Measurements from ENCODE around the gene ERVW-1.

Gene ERVW-1

DNA sequence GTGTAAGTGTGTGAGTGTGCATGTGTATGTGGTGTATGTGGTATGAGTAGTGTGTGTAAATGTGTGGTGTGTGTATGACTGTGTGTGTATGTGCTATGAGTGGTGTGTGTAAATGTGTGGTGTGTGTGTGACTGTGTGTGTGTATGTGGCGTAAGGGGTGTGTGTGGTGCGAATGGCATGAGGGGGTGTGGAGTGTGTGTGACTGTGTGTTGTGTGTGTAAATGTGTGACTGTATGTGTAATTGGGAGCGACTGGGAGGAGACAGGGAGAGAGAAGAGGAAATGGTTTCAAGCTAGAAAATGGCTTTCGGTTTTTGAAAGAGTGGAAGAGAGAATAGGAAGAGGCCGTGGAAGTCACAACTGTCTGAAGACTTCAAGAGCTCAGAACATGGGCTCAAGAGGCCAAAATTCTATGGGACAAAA is 54.0 kb downstream of the ERVW-1 start:
- peak; percentile 40 to 42 (median 41) for DNase-seq

- no peak for DNase-seq
These were observed 54.8 kb downstream of the ERVW-1 start for GRCh38 chr7:92422926-92423325.

GRCh38 chr7:92421676-92422435 is 55.9 kb downstream of the ERVW-1 start:
- peak; percentile 6 to 19 (median 16) for DNase-seq
